Activated T-helper 17 cell treated with anti-CD3 and anti-CD28 coated beads, Interleukin-2, amount 50 U/mL, for 72 hours (primary cell): ENCODE measurements around the gene CDC37L1. TPM values are rescaled to one million over a fixed set of nuclear protein-coding genes. Genes with fewer than 3 reads are reported as not detected.
"Not testable (repeated sequence)": the region's sequence is repeated elsewhere in the genome, so short reads cannot be mapped to it uniquely, and the experiment has no call there.

Experiments used
- ATAC-seq: fragments of 150-1000 bp; cut with Tn5 transposase; replicated peaks from 2 replicates; pipeline ENCODE4 v1.10.0; 2021; ENCODE audit warnings: mild to moderate bottlenecking, moderate library complexity
- H3K27ac Mint-ChIP-seq: one replicate; pipeline ENCODE4 v1.8.0; 2022; ENCODE audit warnings: mixed read lengths
- H3K27me3 Mint-ChIP-seq: one replicate; pipeline ENCODE4 v1.8.0; 2022; ENCODE audit warnings: mixed read lengths
- H3K36me3 Mint-ChIP-seq: one replicate; pipeline ENCODE4 v1.8.0; 2022; ENCODE audit warnings: low read depth, mild to moderate bottlenecking, mixed read lengths
- H3K4me1 Mint-ChIP-seq: one replicate; pipeline ENCODE4 v1.8.0; 2022; ENCODE audit warnings: mixed read lengths
- H3K4me3 Mint-ChIP-seq: one replicate; pipeline ENCODE4 v1.8.0; 2022; ENCODE audit warnings: mild to moderate bottlenecking, mixed read lengths
- H3K9me3 Mint-ChIP-seq: one replicate; pipeline ENCODE4 v1.8.0; 2022; ENCODE audit warnings: mixed read lengths
- total RNA-seq, 2 donors: library from RNA; stranded (reverse); gene quantifications; one replicate each; pipeline ENCODE4 v1.2.3, GENCODE V29; 2022

The CDC37L1 gene
- total RNA-seq, 2 donors from 2014 or later: 9.3 to 11.0 TPM

- no peak for ATAC-seq
- H3K9me3 Mint-ChIP-seq: no peaks in the 10 kb centered on the region
- H3K4me3 Mint-ChIP-seq: peak overlapping the region; percentile 63
- no peaks in the 10 kb centered on the region for H3K27me3 Mint-ChIP-seq
- H3K4me1 Mint-ChIP-seq: peaks cover 7% of the 10 kb centered on the region
- H3K36me3 Mint-ChIP-seq: peaks cover 15% of the 10 kb centered on the region
- peak overlapping the region; percentile 18 for H3K27ac Mint-ChIP-seq
Measured at GRCh38 chr9:4741365-4742089, 62.2 kb downstream of the CDC37L1 start.

- Mint-ChIP-seq H3K4me1 (peaks cover 10% of the 10 kb centered on the region), H3K36me3 (peaks cover 15% of the 10 kb centered on the region), H3K27me3 (no peaks in the 10 kb centered on the region), H3K9me3 (no peaks in the 10 kb centered on the region), H3K27ac (peak overlapping the region; percentile 18), H3K4me3 (peak overlapping the region; percentile 63)
- ATAC-seq: no peak
Measured at GRCh38 chr9:4742246-4742645, 62.9 kb downstream of the CDC37L1 start.

DNA sequence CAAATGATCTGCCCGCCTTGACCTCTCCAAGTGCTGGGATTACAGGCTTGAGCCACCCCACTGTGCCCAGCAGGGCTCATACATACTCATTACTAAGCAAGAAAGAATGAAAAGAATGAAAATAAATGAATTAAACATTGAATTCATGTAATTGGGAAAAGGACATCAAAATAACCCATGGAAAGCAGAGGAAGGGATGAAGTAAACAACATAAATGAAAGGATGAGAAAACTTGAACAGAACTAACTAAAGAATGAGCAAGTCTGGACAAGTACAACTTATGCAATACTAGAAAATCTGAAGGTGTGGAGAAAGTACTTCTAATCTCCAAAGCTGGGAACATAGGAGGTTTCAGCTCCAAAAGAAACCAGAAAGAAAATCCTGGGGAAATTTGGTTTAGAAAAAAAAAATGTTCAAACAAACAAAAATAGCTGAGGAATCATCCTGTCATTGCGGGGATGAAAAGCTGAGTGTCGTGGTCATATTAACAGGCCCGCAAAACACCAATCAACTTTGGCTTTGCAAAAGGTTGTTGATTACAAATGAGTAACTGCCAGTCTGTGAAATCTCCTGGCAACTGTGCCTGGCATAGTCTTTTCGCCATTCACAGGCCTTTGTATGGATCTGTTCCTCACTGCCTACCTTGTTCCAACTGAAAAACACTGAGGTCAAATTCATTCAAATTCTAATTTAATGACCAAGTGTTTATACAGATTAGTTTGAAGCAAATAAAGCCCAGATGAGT lies 63.9 kb downstream of the CDC37L1 start:
- H3K27me3 Mint-ChIP-seq: no peaks in the 10 kb centered on the region
- no peaks in the 10 kb centered on the region for H3K9me3 Mint-ChIP-seq
- peaks cover 15% of the 10 kb centered on the region for H3K36me3 Mint-ChIP-seq
- peaks cover 10% of the 10 kb centered on the region for H3K4me1 Mint-ChIP-seq
- H3K27ac Mint-ChIP-seq: no peak overlapping the region
- H3K4me3 Mint-ChIP-seq: no peak overlapping the region
- no peak for ATAC-seq

GRCh38 chr9:4746278-4747030 lies 67.1 kb downstream of the CDC37L1 start:
- ATAC-seq: peak; percentile 70
- Mint-ChIP-seq H3K27me3 (no peaks in the 10 kb centered on the region), H3K27ac (peak overlapping the region; percentile 56), H3K36me3 (no peaks in the 10 kb centered on the region), H3K9me3 (no peaks in the 10 kb centered on the region), H3K4me1 (peaks cover 10% of the 10 kb centered on the region), H3K4me3 (peak overlapping the region; percentile 10)

DNA sequence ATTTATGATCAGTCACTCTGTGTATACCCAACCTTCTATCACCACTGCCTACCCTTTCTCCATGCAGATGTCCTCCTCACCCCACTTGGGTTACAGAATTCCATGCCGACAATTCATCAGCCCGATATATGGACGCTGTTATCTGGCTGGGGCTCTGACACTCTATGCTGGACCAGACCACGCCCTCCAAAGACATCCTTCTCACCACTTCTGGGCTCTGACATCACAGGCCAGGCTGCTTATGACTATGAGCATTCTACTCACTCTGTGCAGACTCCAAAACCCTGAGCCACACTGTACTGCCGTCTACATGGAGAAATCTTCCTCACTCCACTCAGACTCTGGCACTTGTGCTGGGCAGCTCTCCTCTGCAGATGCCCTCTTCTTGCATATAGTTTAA lies 69.2 kb downstream of the CDC37L1 start:
- Mint-ChIP-seq H3K4me3 (no peak overlapping the region), H3K27ac (no peak overlapping the region), H3K4me1 (peaks cover 4% of the 10 kb centered on the region), H3K36me3 (no peaks in the 10 kb centered on the region), H3K9me3 (no peaks in the 10 kb centered on the region), H3K27me3 (no peaks in the 10 kb centered on the region)
- no peak for ATAC-seq

GRCh38 chr9:4750023-4750673 lies 70.8 kb downstream of the CDC37L1 start:
- H3K9me3 Mint-ChIP-seq: no peaks in the 10 kb centered on the region
- H3K27ac Mint-ChIP-seq: no peak overlapping the region
- no peak overlapping the region for H3K4me3 Mint-ChIP-seq
- no peaks in the 10 kb centered on the region for H3K27me3 Mint-ChIP-seq
- H3K4me1 Mint-ChIP-seq: peaks cover 4% of the 10 kb centered on the region
- no peaks in the 10 kb centered on the region for H3K36me3 Mint-ChIP-seq
- ATAC-seq: no peak

DNA sequence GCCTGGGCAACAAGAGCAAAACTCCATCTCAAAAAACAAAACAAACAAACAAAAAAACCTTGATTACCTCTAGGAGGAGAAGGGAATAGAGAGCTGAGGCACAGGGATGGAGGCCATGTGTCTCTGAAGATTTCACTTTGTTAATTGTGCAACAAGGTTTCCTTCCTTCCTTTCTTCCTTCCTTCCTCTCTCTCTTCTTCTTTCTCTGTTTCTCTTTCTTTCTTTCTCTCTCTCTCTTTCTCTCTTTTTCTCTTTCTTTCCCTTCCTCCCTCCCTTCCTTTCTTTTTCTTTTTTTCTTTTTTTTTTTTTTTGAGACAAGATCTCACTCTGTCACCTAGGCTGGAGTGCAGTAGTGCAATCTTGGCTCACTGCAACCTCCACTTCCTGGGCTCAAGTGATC lies 75.2 kb downstream of the CDC37L1 start:
- not testable (repeated sequence) for H3K4me1 Mint-ChIP-seq, H3K27ac Mint-ChIP-seq, H3K9me3 Mint-ChIP-seq, H3K27me3 Mint-ChIP-seq, ATAC-seq, H3K36me3 Mint-ChIP-seq, H3K4me3 Mint-ChIP-seq

GRCh38 chr9:4755026-4755609 lies 75.7 kb downstream of the CDC37L1 start:
- Mint-ChIP-seq H3K4me3 (no peak overlapping the region), H3K4me1 (no peaks in the 10 kb centered on the region), H3K27me3 (no peaks in the 10 kb centered on the region), H3K9me3 (no peaks in the 10 kb centered on the region), H3K27ac (no peak overlapping the region), H3K36me3 (no peaks in the 10 kb centered on the region)
- no peak for ATAC-seq

GRCh38 chr9:4756420-4756819 lies 77.1 kb downstream of the CDC37L1 start:
- no peak for ATAC-seq
- Mint-ChIP-seq H3K36me3 (no peaks in the 10 kb centered on the region), H3K27ac (no peak overlapping the region), H3K4me1 (no peaks in the 10 kb centered on the region), H3K4me3 (no peak overlapping the region), H3K9me3 (no peaks in the 10 kb centered on the region), H3K27me3 (no peaks in the 10 kb centered on the region)

Other genes starting within 250 kb of the CDC37L1 start
- gene SLC1A1, start 189.1 kb upstream of the CDC37L1 start, total RNA-seq: under 1 TPM in 1 of 2 donors, not detected in 1; 0.45 TPM
- gene PLPP6, start 17.3 kb upstream of the CDC37L1 start, total RNA-seq: 1 to 10 TPM; 2.8 to 3.8 TPM
- gene SPATA6L, start 13.1 kb upstream of the CDC37L1 start, total RNA-seq: 1 to 10 TPM in 1 of 2 donors, under 1 TPM in 1; 0.84 to 1.6 TPM
- gene AK3, start 61.6 kb downstream of the CDC37L1 start, total RNA-seq: 10 to 100 TPM; 28.5 to 31.2 TPM
- gene RCL1, start 113.4 kb downstream of the CDC37L1 start, total RNA-seq: 10 to 100 TPM; 18.9 to 38.2 TPM